OCI-LY7 (cell line): ENCODE data around the gene CHST8. TPM values are rescaled to one million over a fixed set of nuclear protein-coding genes. Genes with fewer than 3 reads are reported as not detected.

Experiments
- BruUV-seq: library from RNA; stranded (reverse); fragments of 400-500 nt; replicated peaks from 2 replicates; lab custom pipeline; 2021; lab: Mats Ljungman, UMichigan
- CTCF ChIA-PET: fragments of 300-600 bp; sonication (Branson Sonifier 250); formaldehyde crosslinking; loops from one replicate; lab custom pipeline; 2022; ENCODE audit warnings: antibody characterized with exemption; ENCODE audit not compliant: unreplicated experiment; lab: Charles Lee
- POLR2A ChIA-PET: fragments of 300-600 bp; sonication (Branson Sonifier 250); formaldehyde crosslinking; loops from one replicate; lab custom pipeline; 2022; ENCODE audit warnings: antibody characterized with exemption; lab: Charles Lee
- DNase-seq: peaks from one replicate; pipeline ENCODE4 v3.0.0-alpha.2; 2015; ENCODE audit warnings: low spot score
- H2AFZ ChIP-seq: fragments of 200-600 bp; sonication (generic), shearing (Covaris generic); 2 replicates; pipeline ENCODE4 v1.6.1; 2014; ENCODE audit warnings: mild to moderate bottlenecking, antibody characterized with exemption, low read length, moderate library complexity
- H3K27ac ChIP-seq: fragments of 200-600 bp; sonication (generic); 2 replicates; pipeline ENCODE4 v1.5.1; 2014; ENCODE audit warnings: mixed run types, low read depth, mild to moderate bottlenecking, moderate library complexity, low read length, inconsistent platforms; ENCODE audit not compliant: poor library complexity, severe bottlenecking
- H3K36me3 ChIP-seq: fragments of 200-600 bp; sonication (generic); 2 replicates; pipeline ENCODE4 v1.6.1; 2014; ENCODE audit warnings: mild to moderate bottlenecking, antibody characterized with exemption, low read length, moderate library complexity, mixed read lengths; ENCODE audit not compliant: insufficient read depth
- H3K4me1 ChIP-seq: fragments of 200-600 bp; sonication (generic); 2 replicates; pipeline ENCODE4 v1.5.1; 2014; ENCODE audit warnings: mild to moderate bottlenecking, low read length; ENCODE audit not compliant: insufficient read depth, poor library complexity, severe bottlenecking
- H3K4me2 ChIP-seq: fragments of 200-600 bp; sonication (generic); 2 replicates; pipeline ENCODE4 v1.6.1; 2014; ENCODE audit warnings: mild to moderate bottlenecking, low read length
- H3K4me3 ChIP-seq: fragments of 200-600 bp; sonication (generic); 2 replicates; pipeline ENCODE4 v1.5.1; 2014; ENCODE audit warnings: mild to moderate bottlenecking, low read depth, low read length; ENCODE audit not compliant: poor library complexity, severe bottlenecking
- H3K79me2 ChIP-seq: fragments of 200-600 bp; sonication (generic); 2 replicates; pipeline ENCODE4 v1.6.1; 2016; ENCODE audit warnings: low read depth, mild to moderate bottlenecking, low read length, moderate library complexity, mixed read lengths; ENCODE audit not compliant: insufficient read depth
- H3K9me2 ChIP-seq: fragments of 200-600 bp; sonication (generic); 2 replicates; pipeline ENCODE4 v1.6.1; 2016; ENCODE audit warnings: mild to moderate bottlenecking, low read length, mixed read lengths; ENCODE audit not compliant: insufficient read depth
- H3K9me3 ChIP-seq: fragments of 200-600 bp; sonication (generic); 2 replicates; pipeline ENCODE4 v1.6.1; 2014; ENCODE audit warnings: mild to moderate bottlenecking, mixed run types, low read length, mixed read lengths
- H4K20me1 ChIP-seq: fragments of 200-600 bp; sonication (generic); 2 replicates; pipeline ENCODE4 v1.6.1; 2014; ENCODE audit warnings: mild to moderate bottlenecking, antibody characterized with exemption, low read length, moderate library complexity, mixed read lengths; ENCODE audit not compliant: insufficient read depth
- EZH2phosphoT487 ChIP-seq: fragments of 200-600 bp; sonication (generic); IDR thresholded peaks from 2 replicates; pipeline ENCODE4 v1.6.1; 2018; ENCODE audit warnings: low read depth, borderline replicate concordance, mild to moderate bottlenecking, mixed run types, antibody characterized with exemption, low read length, moderate library complexity, mixed read lengths
- intact Hi-C: fragments of 100-400 bp; cut with micrococcal nuclease; formaldehyde crosslinking; loops from one replicate; pipeline ENCODE4 v1.10.0; 2022; ENCODE audit not compliant: unreplicated experiment
- total RNA-seq, 2 experiments: library from RNA; depleted of rRNA in 1 of 2; stranded (reverse); fragments of >200 nt in 1 of 2; shearing (Covaris generic) in 1 of 2; gene quantifications; 2 replicates each; pipeline ENCODE4 v1.2.3, GENCODE V29; 2014 to 2022
- TF ChIP-seq, protein P1 (sequence below): fragments of 200-600 bp; sonication (generic); conservative IDR thresholded peaks from 2 replicates; pipeline ENCODE4 v1.5.1; 2014; ENCODE audit warnings: mild to moderate bottlenecking, antibody characterized with exemption, low read length, moderate library complexity, mixed read lengths

CHST8 gene
- total RNA-seq, 2 experiments from 2014 or later, result not detected

GRCh38 chr19:33688171-33688992, 66.6 kb downstream of the CHST8 start:
- H3K4me3 ChIP-seq, result no peak overlapping the region
- H3K79me2 ChIP-seq, result no peaks in the 10 kb centered on the region
- no peak overlapping the region for H3K4me2 ChIP-seq
- no peaks in the 10 kb centered on the region for H3K9me3 ChIP-seq
- TF ChIP-seq, protein P1, sequence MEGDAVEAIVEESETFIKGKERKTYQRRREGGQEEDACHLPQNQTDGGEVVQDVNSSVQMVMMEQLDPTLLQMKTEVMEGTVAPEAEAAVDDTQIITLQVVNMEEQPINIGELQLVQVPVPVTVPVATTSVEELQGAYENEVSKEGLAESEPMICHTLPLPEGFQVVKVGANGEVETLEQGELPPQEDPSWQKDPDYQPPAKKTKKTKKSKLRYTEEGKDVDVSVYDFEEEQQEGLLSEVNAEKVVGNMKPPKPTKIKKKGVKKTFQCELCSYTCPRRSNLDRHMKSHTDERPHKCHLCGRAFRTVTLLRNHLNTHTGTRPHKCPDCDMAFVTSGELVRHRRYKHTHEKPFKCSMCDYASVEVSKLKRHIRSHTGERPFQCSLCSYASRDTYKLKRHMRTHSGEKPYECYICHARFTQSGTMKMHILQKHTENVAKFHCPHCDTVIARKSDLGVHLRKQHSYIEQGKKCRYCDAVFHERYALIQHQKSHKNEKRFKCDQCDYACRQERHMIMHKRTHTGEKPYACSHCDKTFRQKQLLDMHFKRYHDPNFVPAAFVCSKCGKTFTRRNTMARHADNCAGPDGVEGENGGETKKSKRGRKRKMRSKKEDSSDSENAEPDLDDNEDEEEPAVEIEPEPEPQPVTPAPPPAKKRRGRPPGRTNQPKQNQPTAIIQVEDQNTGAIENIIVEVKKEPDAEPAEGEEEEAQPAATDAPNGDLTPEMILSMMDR, result no peak
- TF ChIP-seq EZH2phosphoT487, result no peak
- ChIA-PET CTCF (no interaction called here), POLR2A (no interaction called here)
- no peak overlapping the region for H2AFZ ChIP-seq
- no TSS peak for BruUV-seq
- H3K36me3 ChIP-seq, result no peaks in the 10 kb centered on the region
- no peaks in the 10 kb centered on the region for H3K9me2 ChIP-seq
- no peaks in the 10 kb centered on the region for H3K4me1 ChIP-seq
- intact Hi-C loops, result no loop called here
- no peaks in the 10 kb centered on the region for H4K20me1 ChIP-seq
- H3K27ac ChIP-seq, result no peak overlapping the region
- DNase-seq, result no peak

GRCh38 chr19:33689138-33689746, 67.5 kb downstream of the CHST8 start:
- CTCF ChIA-PET, result no interaction called here
- no TSS peak for BruUV-seq
- Histone ChIP-seq H3K79me2 (no peaks in the 10 kb centered on the region), H3K9me3 (no peaks in the 10 kb centered on the region), H3K4me1 (no peaks in the 10 kb centered on the region), H2AFZ (no peak overlapping the region), H4K20me1 (no peaks in the 10 kb centered on the region), H3K4me2 (no peak overlapping the region), H3K9me2 (no peaks in the 10 kb centered on the region), H3K27ac (no peak overlapping the region), H3K36me3 (no peaks in the 10 kb centered on the region), H3K4me3 (no peak overlapping the region)
- DNase-seq, result no peak
- intact Hi-C loops, result no loop called here
- TF ChIP-seq, protein P1, result no peak
- no peak for TF ChIP-seq EZH2phosphoT487
- POLR2A ChIA-PET, result no interaction called here

DNA sequence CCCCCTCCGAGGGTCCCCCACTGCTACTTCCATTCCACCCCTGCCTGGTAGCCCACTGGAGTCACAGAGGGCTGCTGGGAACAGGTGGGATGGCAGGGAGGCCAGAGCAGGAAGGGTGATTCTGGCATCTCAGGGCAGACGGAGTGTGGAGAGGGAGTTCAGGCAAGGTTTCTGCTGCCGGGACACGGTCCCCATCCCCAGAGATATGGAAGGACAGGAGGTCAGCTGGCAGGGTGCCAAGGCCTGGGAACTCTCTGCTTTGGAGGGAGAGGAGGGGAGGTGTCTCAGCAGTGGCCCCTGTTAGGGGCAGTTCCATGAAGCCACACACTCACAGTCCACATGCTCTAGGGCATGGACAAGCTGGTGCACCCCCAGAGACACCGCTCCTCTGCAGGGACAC, 68.1 kb downstream of the CHST8 start:
- no peaks in the 10 kb centered on the region for H3K4me1 ChIP-seq
- H4K20me1 ChIP-seq, result no peaks in the 10 kb centered on the region
- no peaks in the 10 kb centered on the region for H3K36me3 ChIP-seq
- no TSS peak for BruUV-seq
- CTCF ChIA-PET, result no interaction called here
- TF ChIP-seq, protein P1, result no peak
- TF ChIP-seq EZH2phosphoT487, result no peak
- no peaks in the 10 kb centered on the region for H3K79me2 ChIP-seq
- DNase-seq, result no peak
- H3K27ac ChIP-seq, result no peak overlapping the region
- H3K4me3 ChIP-seq, result no peak overlapping the region
- intact Hi-C loops, result no loop called here
- POLR2A ChIA-PET, result no interaction called here
- no peaks in the 10 kb centered on the region for H3K9me3 ChIP-seq
- H3K4me2 ChIP-seq, result no peak overlapping the region
- H2AFZ ChIP-seq, result no peak overlapping the region
- H3K9me2 ChIP-seq, result no peaks in the 10 kb centered on the region
